NOMO-1 (cell line): ENCODE data around the gene PNPLA4.

Experiments used
- DNase-seq, 2 experiments: peaks; one replicate each; lab custom pipeline; 2025; ENCODE audit not compliant: unreplicated experiment in 2 of 2; lab: John Stamatoyannopoulos, UW

Gene PNPLA4

DNA sequence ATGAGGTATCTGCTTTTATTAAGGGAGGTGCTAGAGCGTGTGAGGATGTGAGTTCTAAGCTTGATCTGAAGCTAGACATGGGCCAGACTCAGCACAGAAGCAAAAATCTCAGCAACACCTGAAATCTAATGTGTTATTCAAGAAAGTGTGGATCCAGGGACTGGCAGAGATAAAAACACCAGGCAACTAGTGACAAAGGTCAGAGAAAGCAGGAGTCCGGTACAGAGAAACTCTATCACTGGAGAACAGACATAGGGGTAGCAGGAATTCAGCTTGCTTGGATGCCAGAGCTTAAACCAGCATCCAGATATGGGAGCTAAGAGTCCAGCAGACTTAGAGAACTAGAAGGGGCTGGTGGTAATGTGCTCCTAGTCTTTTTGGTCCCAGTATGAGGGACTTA, 50.3 kb downstream of the PNPLA4 start:
- DNase-seq: no peak

GRCh38 chrX:7872042-7872441, 55.2 kb downstream of the PNPLA4 start:
- no peak for DNase-seq

DNA sequence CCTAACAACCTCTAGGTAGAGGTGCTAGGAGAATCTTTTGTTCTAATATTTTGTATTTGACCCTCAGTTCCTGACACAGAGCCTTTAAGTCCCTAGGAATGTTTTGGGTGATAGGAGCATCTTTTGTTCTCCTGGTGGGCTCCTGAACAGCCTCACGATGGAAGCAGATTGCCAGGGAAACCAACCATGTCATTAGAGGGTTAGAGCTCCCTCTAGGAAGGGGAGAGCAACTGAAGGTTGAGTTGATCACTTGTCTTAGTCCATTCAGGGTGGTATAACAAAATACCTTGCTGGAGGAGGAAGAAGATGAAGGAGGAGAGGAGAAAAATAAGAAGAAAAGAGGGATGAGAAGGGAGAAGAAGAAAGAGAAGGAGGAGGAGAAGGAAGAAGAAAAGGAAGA, 75.0 kb downstream of the PNPLA4 start:
- no peak for DNase-seq
